Measurements from ENCODE around the gene FARSA.

GRCh38 chr19:12932392-12933286 lies 872 bp downstream of the FARSA start:
- TF ChIP-seq POLR2A (IDR thresholded peaks at IDR 0.05; ENCODE audit: low read length), result no peak
- TF ChIP-seq GATA1 (IDR thresholded peaks at IDR 0.05; ENCODE audit: low read depth, low read length), result no peak

Measured in erythroblast (primary cell).